Calu3 (cell line): ENCODE measurements around the gene AASS. TPM values are rescaled to one million over a fixed set of nuclear protein-coding genes. Genes with fewer than 3 reads are reported as not detected.

Experiments
- BruUV-seq: library from RNA; stranded (reverse); fragments of 400-500 nt; replicated peaks from 2 replicates; lab custom pipeline; 2021; lab: Mats Ljungman, UMichigan
- CTCF ChIA-PET: fragments of 300-600 bp; sonication (Branson Sonifier 250); formaldehyde crosslinking; loops from one replicate; lab custom pipeline; 2022; ENCODE audit warnings: antibody characterized with exemption; lab: Charles Lee
- DNase-seq: peaks from one replicate; pipeline ENCODE4 v3.0.0; 2022
- H3K27ac Mint-ChIP-seq: one replicate; pipeline ENCODE4 v1.8.0; 2022; ENCODE audit warnings: mixed read lengths; ENCODE audit not compliant: unreplicated experiment
- H3K27me3 Mint-ChIP-seq: one replicate; pipeline ENCODE4 v1.8.0; 2022; ENCODE audit warnings: mixed read lengths; ENCODE audit not compliant: unreplicated experiment
- H3K36me3 Mint-ChIP-seq: one replicate; pipeline ENCODE4 v1.8.0; 2022; ENCODE audit warnings: mild to moderate bottlenecking, moderate library complexity, mixed read lengths; ENCODE audit not compliant: insufficient read depth, unreplicated experiment
- H3K4me1 Mint-ChIP-seq: one replicate; pipeline ENCODE4 v1.8.0; 2022; ENCODE audit warnings: mild to moderate bottlenecking, low read depth, mixed read lengths; ENCODE audit not compliant: unreplicated experiment
- H3K4me3 Mint-ChIP-seq: one replicate; pipeline ENCODE4 v1.8.0; 2022; ENCODE audit warnings: mild to moderate bottlenecking, low read depth, moderate library complexity, mixed read lengths; ENCODE audit not compliant: unreplicated experiment
- H3K9me3 Mint-ChIP-seq: one replicate; pipeline ENCODE4 v1.8.0; 2022; ENCODE audit warnings: low read depth, mixed read lengths; ENCODE audit not compliant: unreplicated experiment
- intact Hi-C: fragments of 100-400 bp; cut with micrococcal nuclease; formaldehyde crosslinking; loops from one replicate; pipeline ENCODE4 v1.10.0; 2022; ENCODE audit not compliant: unreplicated experiment
- total RNA-seq: library from RNA; stranded (reverse); gene quantifications from 2 replicates; pipeline ENCODE4 v1.2.3, GENCODE V29; 2022
- TF ChIP-seq, protein P1 (sequence below): fragments of 200-600 bp; IDR thresholded peaks from one replicate; pipeline ENCODE4 v1.8.0; 2022; ENCODE audit warnings: antibody characterized with exemption; ENCODE audit not compliant: unreplicated experiment

AASS gene
- total RNA-seq, 1 experiment from 2014 or later, result 18.7 TPM

DNA sequence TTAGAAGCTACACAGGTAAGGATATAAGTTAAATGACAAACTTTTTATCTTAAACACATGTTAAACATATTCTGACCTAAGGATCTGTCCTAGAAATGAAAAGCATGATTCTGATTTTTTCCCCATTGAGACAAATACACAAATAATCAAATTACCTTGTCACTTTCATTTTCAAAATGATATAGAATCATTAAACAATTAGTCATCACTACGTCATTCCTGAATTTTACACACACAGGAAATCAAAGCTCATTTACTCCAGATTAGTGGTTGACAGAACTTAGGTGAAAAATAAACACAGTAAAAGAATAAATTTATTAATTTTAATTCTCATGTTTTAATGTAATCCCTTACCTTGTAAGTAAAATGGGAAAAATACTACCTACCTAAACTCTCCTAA is 89.0 kb downstream of the AASS start:
- DNase-seq, result no peak
- CTCF ChIA-PET, result interaction anchor here (0.8 kb wide), 1 partner anchor 38 kb away, joined by 4 read pairs; no protein-coding TSS in a partner anchor
- Mint-ChIP-seq H3K4me3 (no peak overlapping the region), H3K9me3 (no peaks in the 10 kb centered on the region), H3K27ac (peak overlapping the region; percentile 64), H3K4me1 (peaks cover 9% of the 10 kb centered on the region), H3K36me3 (no peaks in the 10 kb centered on the region), H3K27me3 (no peaks in the 10 kb centered on the region)
- TF ChIP-seq, protein P1, sequence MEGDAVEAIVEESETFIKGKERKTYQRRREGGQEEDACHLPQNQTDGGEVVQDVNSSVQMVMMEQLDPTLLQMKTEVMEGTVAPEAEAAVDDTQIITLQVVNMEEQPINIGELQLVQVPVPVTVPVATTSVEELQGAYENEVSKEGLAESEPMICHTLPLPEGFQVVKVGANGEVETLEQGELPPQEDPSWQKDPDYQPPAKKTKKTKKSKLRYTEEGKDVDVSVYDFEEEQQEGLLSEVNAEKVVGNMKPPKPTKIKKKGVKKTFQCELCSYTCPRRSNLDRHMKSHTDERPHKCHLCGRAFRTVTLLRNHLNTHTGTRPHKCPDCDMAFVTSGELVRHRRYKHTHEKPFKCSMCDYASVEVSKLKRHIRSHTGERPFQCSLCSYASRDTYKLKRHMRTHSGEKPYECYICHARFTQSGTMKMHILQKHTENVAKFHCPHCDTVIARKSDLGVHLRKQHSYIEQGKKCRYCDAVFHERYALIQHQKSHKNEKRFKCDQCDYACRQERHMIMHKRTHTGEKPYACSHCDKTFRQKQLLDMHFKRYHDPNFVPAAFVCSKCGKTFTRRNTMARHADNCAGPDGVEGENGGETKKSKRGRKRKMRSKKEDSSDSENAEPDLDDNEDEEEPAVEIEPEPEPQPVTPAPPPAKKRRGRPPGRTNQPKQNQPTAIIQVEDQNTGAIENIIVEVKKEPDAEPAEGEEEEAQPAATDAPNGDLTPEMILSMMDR, result no peak
- intact Hi-C loops, result no loop called here
- no TSS peak for BruUV-seq

DNA sequence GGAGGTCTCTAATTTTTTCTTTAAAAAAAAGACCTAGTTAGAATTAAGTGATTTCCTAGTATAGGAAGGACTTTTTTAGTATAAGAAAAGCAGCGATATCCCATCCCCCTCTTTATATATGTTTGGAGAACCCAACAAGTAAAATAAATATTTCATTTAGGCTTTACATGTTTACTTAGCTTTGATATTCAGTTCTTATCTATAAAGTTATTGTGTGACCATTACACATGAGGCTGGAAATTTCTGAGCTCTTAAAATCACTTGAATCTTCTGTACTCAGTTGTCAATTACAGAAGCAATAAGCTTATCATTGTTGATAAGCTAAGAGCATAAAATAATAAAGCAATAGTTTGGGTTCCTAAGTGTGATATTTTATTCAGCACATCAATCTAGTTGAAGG is 89.7 kb downstream of the AASS start:
- Mint-ChIP-seq H3K4me1 (peaks cover 9% of the 10 kb centered on the region), H3K9me3 (no peaks in the 10 kb centered on the region), H3K4me3 (no peak overlapping the region), H3K36me3 (no peaks in the 10 kb centered on the region), H3K27me3 (no peaks in the 10 kb centered on the region), H3K27ac (peak overlapping the region; percentile 64)
- BruUV-seq, result no TSS peak
- no peak for DNase-seq
- CTCF ChIA-PET, result no interaction called here
- intact Hi-C loops, result no loop called here
- TF ChIP-seq, protein P1, result no peak

DNA sequence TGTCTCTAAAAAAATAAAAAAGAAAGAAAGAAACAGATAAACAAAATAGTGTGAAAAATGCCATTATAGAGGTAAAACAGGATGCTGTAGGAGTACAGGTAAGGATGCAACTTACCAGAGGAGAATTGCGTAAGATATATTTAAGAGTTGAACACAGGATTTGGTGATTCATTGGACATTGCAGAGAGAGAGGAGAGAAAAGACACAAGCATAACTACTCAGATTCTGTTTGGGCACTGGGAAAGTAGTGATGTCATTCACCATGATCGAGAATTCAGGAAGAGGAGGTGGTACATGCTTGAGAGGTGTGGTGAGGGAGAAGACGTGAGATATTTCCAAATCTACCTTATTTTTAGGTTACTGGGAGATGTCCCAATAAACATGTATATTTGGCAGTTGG is 97.6 kb downstream of the AASS start:
- Mint-ChIP-seq H3K27me3 (no peaks in the 10 kb centered on the region), H3K36me3 (no peaks in the 10 kb centered on the region), H3K27ac (no peak overlapping the region), H3K4me1 (no peaks in the 10 kb centered on the region), H3K4me3 (no peak overlapping the region), H3K9me3 (no peaks in the 10 kb centered on the region)
- intact Hi-C loops, result no loop called here
- BruUV-seq, result no TSS peak
- CTCF ChIA-PET, result no interaction called here
- DNase-seq, result no peak
- TF ChIP-seq, protein P1, result no peak

DNA sequence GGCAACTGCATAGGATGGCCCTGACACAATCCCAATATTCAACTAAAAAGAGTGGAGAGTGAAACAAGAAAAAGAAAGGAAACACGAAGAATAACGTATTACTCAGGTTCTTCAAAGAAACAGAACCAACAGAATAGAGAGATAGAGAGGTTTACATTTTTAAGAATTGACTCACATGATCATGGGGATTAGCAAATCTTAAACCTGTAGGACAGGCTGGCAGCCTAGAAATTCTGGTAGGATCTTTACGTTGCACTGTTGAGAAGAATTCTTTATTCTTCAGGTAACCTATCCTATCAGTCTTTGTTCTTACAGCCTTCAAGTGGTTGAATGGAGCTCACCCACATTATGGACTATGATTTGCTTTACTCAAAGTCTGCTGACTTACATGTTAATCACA is 103.9 kb downstream of the AASS start:
- CTCF ChIA-PET, result no interaction called here
- BruUV-seq, result no TSS peak
- Mint-ChIP-seq H3K4me1 (peaks cover 25% of the 10 kb centered on the region), H3K9me3 (no peaks in the 10 kb centered on the region), H3K36me3 (no peaks in the 10 kb centered on the region), H3K27me3 (no peaks in the 10 kb centered on the region), H3K27ac (peak overlapping the region; percentile 3), H3K4me3 (peak overlapping the region; percentile 25)
- TF ChIP-seq, protein P1, result no peak
- DNase-seq, result peak; percentile 12
- intact Hi-C loops, result no loop called here
